Superior temporal gyrus (tissue), 1 donor: ENCODE data around the gene DGKH.
"Not testable (repeated sequence)": the region's sequence is repeated elsewhere in the genome, so short reads cannot be mapped to it uniquely, and the experiment has no call there.

ENCODE experiments used
- DNase-seq: peaks from one replicate; pipeline ENCODE4 v3.0.0-alpha.2; 2016; ENCODE audit errors: extremely low spot score

DGKH gene

GRCh38 chr13:42110410-42111155 is 62.1 kb downstream of the DGKH start:
- DNase-seq = peak; percentile 95

- no peak for DNase-seq
Measured at GRCh38 chr13:42112864-42113263, 64.4 kb downstream of the DGKH start.

GRCh38 chr13:42113478-42113877 is 65.0 kb downstream of the DGKH start:
- no peak for DNase-seq

- no peak for DNase-seq
Measured at GRCh38 chr13:42114278-42114677, 65.8 kb downstream of the DGKH start.

- no peak for DNase-seq
Measured at GRCh38 chr13:42114912-42115311, 66.5 kb downstream of the DGKH start.

GRCh38 chr13:42116225-42116624 is 67.8 kb downstream of the DGKH start:
- no peak for DNase-seq

- DNase-seq = no peak
Measured at GRCh38 chr13:42119041-42119440, 70.6 kb downstream of the DGKH start.

- DNase-seq = no peak
Measured at GRCh38 chr13:42119875-42120274, 71.4 kb downstream of the DGKH start.

- no peak for DNase-seq
Measured at GRCh38 chr13:42123600-42123999, 75.2 kb downstream of the DGKH start.

GRCh38 chr13:42125046-42125445 is 76.6 kb downstream of the DGKH start:
- no peak for DNase-seq

GRCh38 chr13:42127047-42127446 is 78.6 kb downstream of the DGKH start:
- DNase-seq = no peak

GRCh38 chr13:42129033-42129432 is 80.6 kb downstream of the DGKH start:
- DNase-seq = no peak

GRCh38 chr13:42136518-42136917 is 88.1 kb downstream of the DGKH start:
- DNase-seq = no peak

GRCh38 chr13:42137856-42138537 is 89.5 kb downstream of the DGKH start:
- DNase-seq = no peak

- DNase-seq = no peak
Measured at GRCh38 chr13:42140494-42140893, 92.0 kb downstream of the DGKH start.

GRCh38 chr13:42141052-42141451 is 92.6 kb downstream of the DGKH start:
- not testable (repeated sequence) for DNase-seq

- DNase-seq = no peak
Measured at GRCh38 chr13:42146359-42146758, 97.9 kb downstream of the DGKH start.

GRCh38 chr13:42148538-42148937 is 100.1 kb downstream of the DGKH start:
- DNase-seq = no peak

- DNase-seq = no peak
Measured at GRCh38 chr13:42149136-42149535, 100.7 kb downstream of the DGKH start.

GRCh38 chr13:42151781-42152180 is 103.3 kb downstream of the DGKH start:
- DNase-seq = no peak

- no peak for DNase-seq
Measured at GRCh38 chr13:42152495-42152894, 104.0 kb downstream of the DGKH start.

GRCh38 chr13:42153199-42154113 is 105.0 kb downstream of the DGKH start:
- DNase-seq = peak; percentile 13
